Glomerular visceral epithelial cell (primary cell): Measurements from ENCODE around the gene ACSS3.

Experiments
- DNase-seq: peaks from one replicate; pipeline ENCODE4 v3.0.0-alpha.2; 2016; ENCODE audit errors: extremely low spot score

Gene ACSS3

DNA sequence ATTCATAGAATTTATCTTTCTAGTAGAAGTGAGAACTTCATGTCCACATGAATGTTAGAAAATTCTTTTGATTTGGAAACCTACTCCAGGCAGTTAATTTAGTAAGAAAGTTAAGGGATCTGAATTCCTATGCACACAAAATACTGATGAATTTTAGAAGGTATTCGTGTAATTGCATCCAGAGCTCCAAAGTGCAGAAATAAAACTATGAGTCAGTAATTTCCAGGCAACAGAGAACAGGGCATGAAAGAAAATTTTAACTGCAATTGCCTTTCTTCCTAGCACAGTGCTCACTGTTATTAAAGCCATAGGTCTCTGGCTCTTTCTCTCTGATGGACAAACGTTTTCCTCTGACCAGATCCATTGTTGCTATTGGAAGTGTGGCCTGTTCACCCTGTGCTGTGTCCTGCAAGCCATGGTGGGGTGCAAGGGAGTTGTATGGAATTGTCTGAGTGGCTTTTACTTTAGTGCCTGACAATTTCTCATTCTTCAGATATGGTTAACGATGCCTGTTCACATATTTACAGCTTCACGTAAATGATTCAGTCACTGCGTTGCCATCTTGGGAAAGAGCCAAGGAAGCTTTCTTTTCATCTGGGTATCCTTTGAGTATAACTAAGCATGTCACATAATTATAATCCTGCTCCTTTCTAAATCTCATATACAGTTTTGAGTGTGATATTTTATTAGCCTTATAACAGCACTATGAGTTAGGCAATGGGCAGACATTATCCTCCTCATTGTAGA lies 145.1 kb downstream of the ACSS3 start:
- no peak for DNase-seq

DNA sequence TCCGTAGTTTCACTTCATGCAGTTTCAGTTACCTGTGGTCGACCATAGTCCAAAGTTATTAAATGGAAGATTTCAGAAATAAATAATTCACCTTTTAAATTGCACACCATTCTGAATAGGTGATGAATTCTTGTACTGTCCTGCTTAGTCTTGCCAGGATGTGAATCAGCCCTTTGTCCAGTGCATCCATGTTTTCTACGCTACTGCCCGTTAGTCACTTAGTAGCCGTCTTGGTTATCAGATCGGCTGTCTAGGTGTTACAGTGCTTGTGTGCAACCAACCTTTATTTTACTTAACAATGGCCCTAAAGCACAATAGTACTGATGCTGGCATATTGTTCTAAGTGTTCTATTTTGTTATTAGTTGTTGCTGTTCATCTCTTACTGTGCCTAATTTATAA lies 146.7 kb downstream of the ACSS3 start:
- DNase-seq = no peak

DNA sequence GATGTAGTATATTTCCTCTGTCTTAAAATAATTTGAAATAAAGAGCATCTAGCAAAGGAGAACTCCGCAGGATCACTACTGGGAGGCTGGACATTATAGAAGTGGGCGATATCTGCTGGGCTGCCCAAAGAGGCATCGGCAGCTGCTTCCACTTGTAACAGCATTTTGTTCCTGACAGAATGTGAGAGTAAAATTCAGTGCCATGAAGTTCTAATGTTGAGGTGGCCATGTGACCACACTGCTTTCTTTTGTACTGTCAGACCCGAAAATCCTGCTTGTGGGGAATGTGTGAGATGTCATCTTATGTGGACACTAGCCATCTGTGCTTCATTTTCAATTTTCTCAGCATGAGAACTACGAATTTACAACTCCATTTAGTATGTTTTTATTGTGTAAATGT lies 151.9 kb downstream of the ACSS3 start:
- DNase-seq = no peak

DNA sequence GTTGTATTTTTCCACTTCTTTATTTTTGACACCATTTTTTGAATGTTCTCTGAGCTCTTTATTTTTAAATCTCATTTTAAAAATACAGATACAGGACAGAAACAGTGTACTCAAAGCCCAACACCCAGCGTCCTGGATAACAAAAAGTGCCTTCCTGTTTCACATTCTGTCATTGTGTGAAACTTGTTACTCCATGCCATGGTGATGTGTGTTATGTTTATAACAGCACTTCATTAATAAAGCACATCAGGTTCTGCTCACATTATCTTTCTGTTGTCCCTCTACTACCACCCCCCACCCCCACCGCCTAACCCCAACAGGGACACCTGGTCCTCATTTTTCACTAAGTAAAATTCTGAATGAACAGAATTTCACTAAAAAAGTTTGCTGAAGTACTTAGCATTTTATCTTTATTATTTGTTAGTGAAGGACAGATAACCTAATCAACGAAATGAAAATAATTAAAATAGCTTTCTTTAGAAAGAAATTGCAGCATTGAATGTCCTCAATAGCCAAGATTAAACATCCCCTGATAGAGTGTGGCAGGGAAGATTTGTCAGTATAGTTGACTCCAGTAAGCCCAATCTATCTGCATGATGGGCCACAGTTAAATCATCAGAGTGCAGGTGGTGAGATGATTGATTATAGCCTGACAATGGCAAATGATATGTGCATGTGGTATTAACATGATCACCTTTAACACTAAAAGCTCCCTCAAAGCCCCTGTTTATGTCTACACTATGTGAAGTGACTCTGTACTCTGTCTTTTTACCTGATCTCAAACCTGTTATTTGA lies 153.9 kb downstream of the ACSS3 start:
- DNase-seq = no peak

DNA sequence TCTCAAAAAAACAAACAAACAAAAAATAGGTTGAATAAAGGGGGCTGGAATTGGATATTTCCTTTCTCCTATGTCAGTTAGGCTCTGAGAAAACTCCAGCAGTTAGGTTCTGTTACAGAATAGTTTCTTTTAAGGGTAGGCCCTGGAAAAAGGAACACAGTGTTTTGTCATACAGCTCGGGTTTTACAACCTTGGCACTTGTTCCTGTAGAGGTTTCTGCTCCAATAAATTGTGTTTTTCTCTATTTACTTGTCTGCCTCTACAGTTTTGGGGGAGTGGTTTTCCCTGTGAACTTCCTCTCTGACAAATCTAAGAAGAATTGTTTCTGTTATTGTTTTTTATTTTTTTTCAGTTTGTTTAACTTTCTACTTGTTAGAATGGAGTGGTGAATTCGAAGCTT lies 167.6 kb downstream of the ACSS3 start:
- DNase-seq = no peak

DNA sequence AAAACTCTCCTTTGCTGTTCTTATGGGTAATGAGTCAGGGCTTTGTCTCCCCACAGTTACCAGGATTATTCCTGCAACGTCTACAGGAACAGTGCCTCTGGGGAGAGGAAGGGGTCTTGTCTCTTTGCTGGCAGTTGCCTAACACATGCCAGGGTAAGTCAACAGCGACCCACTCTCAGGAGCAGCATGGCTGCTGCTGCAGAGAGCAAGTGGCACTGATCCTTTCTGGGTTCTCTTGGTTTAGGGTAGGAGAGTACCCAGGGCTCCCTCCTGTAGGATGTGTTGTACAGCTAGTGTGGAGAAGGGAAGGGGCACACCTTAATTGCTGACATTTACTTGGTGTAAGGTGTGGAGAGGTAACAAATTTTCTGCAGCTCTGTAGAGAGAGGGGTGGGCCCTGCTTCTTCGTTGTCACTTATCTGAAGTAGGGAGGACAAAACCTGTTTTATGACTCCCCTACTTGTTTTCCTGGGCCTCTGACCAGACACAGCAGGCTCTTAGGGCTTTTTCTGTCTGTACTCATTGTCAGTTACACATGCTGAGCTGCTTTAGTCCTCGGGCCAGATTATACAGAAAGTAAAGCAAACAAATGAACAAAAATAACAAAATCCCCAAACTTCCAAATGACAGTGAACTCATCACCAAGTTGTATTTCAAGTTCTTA lies 168.2 kb downstream of the ACSS3 start:
- no peak for DNase-seq

DNA sequence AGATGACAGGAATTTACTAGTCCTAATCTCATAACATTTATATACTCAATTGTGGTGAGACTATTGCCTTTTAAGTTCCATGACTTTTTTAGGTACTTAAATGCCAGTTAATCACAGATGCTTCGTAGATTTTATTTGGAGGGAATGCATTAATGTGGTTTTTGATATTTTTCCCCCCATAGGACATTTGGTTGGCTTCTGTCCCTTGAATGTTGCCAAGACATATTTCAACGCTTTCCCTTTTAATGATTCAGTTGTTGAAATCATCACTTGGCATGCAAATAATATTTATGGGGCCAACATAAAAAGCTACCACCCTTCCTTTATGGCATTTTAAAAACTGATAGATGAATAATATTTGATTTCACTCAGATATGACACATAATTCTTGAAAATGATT lies 172.1 kb downstream of the ACSS3 start:
- DNase-seq = no peak

DNA sequence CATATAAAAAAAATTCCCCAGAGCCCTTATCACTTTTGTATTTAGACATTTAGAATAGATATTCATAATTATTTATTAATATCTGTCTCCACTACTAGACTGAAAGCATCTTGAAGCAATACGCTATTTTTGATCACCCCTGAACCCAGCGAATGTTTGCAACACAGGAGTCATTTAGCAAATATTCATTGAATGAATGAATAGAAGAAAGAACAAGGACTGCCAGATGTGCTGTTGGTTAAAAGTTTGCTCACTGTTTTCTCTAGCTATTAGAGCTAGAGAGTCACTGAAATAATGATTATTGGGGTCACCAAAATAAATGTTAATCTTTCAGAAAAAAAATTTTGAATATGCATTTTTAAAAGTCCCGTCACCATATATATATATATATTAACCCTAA lies 174.3 kb downstream of the ACSS3 start:
- no peak for DNase-seq

DNA sequence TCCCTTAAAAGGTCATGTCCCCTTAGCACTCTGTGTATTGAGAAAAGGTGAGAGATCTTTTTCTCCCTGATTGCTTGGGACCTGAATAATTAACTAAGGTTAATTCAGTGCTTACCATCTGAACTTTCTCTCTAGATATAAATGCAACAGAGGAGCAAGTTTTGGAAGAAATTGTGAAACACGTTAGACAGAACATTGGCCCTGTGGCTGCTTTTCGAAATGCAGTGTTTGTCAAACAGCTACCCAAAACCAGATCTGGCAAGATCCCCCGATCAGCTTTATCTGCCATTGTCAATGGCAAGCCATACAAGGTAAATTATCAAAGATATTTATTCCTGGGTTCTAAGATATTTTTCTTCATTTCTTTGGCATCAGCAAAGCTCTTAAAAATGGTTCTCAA lies 175.5 kb downstream of the ACSS3 start:
- DNase-seq = no peak

DNA sequence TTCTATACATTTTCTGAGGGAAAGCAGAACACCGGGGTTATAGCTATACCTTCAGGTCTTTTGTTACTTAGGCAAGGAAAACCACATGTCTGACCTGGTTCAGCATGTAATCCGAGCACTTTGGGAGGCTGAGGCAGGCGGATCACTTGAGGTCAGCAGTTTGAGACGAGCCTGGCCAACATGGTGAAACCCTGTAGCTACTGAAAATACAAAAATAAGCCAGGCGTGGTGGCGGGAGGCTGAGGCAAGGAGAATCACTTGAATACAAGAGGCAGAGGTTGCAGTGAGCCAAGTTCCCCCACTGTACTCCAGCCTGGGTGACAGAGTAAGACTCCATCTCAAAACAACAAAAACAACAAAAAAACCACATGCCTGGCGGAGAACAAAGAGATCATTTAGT lies 177.6 kb downstream of the ACSS3 start:
- DNase-seq = no peak

DNA sequence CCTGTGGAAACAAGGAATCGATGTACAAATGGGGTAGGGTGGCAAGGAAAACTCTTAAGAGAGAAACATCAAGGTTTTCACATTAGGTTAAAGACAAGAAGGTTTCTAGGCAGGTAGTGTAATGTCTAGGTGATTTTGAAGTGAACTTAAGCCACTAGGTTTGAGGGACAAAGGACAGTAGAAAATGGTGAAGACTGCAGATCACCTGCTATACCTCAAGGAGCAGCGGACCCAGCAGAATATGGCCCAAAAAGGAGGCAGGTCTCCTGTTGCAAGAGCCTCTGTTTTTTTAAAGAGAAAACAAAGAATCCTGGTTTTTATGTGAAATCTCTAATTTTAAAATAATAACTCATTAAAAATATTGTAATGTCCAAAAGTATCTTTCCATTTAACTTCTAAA lies 178.1 kb downstream of the ACSS3 start:
- no peak for DNase-seq

DNA sequence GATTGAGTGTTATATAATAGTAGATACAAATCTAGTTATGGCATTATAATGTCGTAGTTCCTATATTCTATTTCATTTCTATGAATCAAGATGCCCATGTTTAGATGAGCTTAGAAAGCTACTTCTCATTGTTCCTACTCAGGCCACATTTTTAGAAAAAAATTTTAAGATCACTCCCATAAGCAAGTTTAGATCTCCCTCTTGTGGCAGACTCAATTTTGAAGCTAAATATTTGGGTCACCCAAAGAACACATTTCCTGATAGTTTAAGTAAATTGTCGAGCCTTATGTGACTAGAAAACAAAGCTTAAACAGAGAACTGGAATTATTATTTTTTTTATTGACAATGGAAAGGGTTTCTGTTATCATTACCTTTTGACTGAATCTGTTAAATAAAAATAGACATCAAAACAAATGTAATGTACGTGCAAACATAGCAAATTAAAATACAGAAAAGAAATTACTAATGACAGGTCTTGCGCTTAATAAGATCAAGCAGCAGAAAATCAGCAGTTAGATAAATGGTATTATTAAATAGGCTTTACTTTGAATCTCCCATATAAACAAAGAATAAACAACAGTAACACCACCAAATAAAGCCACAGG lies 180.2 kb downstream of the ACSS3 start:
- DNase-seq = peak; percentile 29

DNA sequence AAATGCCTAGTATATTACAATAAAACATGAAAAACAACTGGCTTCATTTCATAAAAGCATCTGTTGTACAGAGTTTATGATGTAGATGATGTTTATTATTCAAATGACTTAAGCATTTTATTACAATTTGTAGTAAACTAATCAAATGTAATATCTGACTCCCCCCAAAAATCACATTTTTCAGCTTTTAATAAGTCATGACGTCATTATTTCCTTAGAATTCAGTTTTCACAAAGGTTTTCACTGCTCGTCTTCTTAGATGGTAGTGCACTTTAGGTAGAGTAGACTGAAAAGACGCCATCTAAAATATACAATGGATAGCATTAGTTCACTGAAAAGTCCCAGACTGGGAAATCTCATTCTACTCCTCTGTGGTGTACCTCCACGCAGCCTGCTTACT lies 181.5 kb downstream of the ACSS3 start:
- no peak for DNase-seq

DNA sequence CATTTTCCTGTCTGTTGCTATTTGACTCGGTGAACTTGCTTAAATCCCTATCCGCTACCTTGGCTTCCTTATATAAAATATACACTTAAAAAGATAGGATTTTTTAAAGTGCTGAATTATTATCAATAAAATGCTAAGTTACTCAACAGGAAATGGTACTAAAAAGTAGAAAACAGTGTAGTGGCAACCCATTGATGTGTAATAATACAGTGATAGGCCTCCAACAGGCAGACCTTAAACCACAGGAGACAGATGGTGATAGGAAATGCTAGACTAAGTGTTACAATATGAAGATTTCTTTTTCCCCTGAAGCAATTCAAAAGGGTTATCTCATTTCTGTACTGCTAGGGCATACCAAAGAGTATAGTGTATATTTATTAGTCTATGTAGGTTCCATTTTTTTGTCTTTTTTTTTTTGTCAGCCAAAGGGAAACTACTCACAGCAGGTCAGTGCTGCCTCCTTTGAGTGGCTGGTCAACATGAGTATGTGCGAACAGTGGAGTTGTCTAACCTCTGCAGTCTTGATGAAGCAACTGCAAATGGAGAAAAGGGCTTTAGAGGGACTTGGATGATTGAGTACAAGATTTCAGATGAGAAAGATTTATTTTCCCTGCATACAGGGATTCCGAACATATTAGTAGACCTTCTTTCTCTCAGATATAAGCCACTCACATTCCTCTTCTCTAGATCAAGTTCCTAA lies 183.8 kb downstream of the ACSS3 start:
- no peak for DNase-seq

DNA sequence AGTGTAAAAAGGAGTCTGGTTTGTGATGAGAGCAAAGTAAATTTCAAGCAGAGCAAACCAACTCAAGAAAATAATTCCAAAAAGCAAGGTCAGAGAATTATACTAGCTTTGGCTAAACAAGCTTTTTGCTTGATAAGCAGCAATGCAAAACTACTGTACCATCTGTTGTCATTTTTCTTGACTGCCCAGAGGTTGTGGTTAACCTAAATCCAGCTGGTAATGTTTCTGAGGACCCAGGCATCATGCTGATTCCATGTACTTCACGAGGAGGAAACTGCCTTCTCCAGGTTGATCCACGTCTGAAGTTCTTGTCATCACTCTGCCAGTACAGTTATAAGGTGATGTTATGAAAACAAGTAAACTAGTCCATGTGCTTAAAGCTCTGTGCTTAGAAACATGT lies 185.2 kb downstream of the ACSS3 start:
- DNase-seq = no peak

DNA sequence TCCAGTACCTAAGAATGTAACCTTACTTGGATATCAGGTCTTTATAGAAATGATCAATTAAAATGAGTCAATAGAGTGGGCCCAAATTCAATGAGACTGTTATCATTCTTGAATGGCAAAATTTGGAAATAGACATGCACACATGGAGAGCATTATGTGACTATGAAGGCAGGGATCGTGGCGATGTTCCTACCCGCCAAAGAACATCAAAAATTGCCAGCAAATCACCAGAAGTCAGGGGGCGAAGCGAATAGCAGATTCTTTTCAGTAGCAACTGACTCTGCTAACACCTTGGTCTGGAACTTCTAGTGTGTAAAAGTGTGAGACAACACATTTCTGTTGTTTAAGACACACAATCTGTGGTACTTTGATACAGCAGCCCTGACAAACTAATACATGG lies 192.5 kb downstream of the ACSS3 start:
- no peak for DNase-seq

DNA sequence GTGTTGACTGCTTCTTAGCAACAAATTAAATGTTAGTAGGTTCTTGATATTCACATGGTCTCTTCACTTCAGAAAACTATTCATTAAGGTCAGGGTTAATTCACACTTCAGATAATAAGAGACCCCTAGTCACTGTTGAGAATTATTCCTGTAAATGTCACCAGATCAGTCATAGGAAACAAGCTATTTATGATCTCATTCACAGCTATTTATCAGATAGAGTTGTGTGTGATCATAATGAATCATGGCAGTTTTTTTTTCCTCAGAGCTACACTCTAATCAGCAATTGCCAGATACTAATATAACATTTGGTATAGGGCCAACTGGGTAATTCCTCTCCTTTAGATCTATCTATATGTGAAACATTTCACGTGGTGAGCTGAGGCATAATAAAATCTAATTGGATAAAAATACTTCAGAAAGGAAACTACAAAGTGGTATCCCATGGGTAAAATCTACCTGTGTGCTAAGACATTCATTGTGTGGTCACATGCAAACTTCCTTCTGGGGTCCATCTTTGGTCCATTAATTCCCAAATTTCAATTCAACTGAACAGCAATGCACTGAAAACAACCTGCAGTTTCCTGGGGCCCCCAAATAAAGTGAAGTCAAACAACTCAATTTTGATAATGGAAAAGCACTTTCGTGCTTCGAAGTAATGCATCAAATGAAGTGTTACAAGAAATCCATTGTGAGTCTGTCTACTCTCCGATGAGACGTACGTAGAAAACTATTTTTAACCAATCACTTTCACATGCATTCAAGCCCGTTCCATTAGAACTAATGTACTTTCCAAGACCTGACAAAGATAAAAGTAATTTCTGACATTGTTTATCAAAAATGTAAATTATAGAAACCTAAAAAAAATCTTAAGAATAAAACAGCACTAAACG lies 197.0 kb downstream of the ACSS3 start:
- DNase-seq = no peak

DNA sequence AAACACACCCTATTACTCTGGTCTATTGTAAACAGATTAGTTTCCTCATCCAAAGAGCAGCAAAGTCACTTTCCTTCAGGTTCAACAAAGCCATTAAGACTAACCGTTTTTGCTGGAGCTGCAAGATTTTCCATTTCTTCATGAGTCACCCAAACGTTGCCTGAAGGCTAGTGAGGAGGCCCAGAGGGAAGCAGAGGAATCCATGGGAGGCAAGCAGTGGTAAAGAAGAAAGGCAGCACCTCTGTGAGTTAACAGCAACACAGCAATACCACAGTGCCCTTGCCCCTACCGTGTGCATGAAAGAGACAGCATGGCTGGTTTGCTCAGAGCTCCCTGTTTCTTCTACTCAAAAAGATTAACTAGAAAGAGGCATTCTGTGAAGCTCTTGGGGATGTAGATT lies 206.3 kb downstream of the ACSS3 start:
- no peak for DNase-seq

DNA sequence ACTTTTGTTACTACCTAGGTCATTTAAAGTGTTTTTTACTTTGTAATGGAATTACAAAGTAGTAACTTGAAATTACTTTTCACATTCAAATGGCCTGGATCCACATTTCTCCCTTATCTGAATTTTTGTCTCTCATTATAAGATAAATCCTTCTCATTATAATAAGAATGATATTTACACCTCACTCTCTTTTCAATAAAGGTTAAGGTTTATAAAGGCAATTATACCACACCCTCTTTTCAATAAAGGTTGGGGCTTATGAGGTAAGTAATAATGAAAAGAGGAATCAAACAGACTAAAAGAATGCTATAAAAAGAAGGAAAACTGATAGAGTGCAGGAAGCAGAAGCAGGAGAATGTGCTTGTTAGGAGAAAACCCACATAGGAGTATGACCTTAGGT lies 210.8 kb downstream of the ACSS3 start:
- no peak for DNase-seq

DNA sequence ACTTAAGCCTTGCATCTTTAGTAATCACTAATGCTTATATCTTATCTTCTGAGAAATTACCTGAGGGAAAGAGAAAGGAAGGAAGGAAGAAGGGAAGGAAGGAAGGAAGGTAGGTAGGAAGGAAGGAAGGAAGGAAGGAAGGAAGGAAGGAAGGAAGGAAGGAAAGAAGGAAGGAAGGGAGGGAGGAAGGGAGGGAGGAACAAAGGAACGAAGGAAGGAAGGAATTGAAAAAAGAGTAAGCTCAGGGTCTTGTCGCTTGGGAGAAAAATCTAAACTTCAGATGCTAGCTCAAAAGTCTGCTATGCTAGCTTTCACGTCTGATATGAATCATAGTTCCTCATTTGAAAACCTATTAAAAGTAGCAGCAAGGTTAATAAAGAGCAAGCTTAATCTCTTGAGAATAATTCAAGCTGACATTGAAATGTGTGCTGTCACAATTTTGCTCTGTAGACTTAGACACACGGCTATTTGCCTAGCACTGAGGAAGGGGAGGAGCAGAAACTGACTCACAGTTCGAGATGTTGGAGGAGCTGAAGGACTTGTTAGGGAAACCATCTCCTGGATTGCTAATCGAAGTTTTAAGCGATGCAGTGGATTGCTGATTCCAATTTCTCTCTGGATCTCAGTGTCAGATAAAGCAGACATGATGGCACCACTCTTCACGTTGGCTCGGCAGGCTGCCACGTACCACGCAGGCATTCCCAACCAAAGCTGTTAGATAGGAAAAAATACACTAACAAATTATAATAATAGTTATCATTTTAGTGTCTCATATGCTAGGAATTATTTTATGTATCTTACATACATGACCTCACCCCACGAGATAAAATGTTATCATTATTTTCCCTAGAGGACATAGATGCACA lies 216.7 kb downstream of the ACSS3 start:
- no peak for DNase-seq
